Mesenchymal stem cell (in vitro differentiated cells and primary cell): ENCODE measurements around the gene PRAMEF15. TPM values are rescaled to one million over a fixed set of nuclear protein-coding genes. Genes with fewer than 3 reads are reported as not detected.
"Not testable (repeated sequence)": the region's sequence is repeated elsewhere in the genome, so short reads cannot be mapped to it uniquely, and the experiment has no call there.

ENCODE experiments used
- DNase-seq: peaks from one replicate; pipeline ENCODE4 v3.0.0-alpha.2; 2013
- H2AFZ ChIP-seq: one replicate; pipeline ENCODE4 v1.6.1; 2013; ENCODE audit warnings: low read depth, mild to moderate bottlenecking, control low read depth, inconsistent platforms, low read length, moderate library complexity
- H2AK5ac ChIP-seq: 2 replicates; pipeline ENCODE4 v1.6.1; 2013; ENCODE audit warnings: low read length, moderate library complexity, mild to moderate bottlenecking, inconsistent platforms; ENCODE audit not compliant: severe bottlenecking
- H2BK120ac ChIP-seq: one replicate; pipeline ENCODE4 v1.6.1; 2013; ENCODE audit warnings: low read depth, mild to moderate bottlenecking, inconsistent platforms, low read length, moderate library complexity
- H2BK12ac ChIP-seq, 2 experiments: one replicate each; pipeline ENCODE4 v1.6.1; 2013; ENCODE audit warnings: inconsistent platforms in 2 of 2, low read length in 2 of 2, mild to moderate bottlenecking in 2 of 2, moderate library complexity in 2 of 2, control low read depth in 1 of 2
- H2BK15ac ChIP-seq: one replicate; pipeline ENCODE4 v1.6.1; 2013; ENCODE audit warnings: mild to moderate bottlenecking, low read depth, inconsistent platforms; ENCODE audit not compliant: poor library complexity, severe bottlenecking
- H2BK5ac ChIP-seq: 2 replicates; pipeline ENCODE4 v1.6.1; 2013; ENCODE audit warnings: low read depth, mild to moderate bottlenecking, low read length, control low read depth, inconsistent platforms; ENCODE audit not compliant: poor library complexity, severe bottlenecking
- H3K14ac ChIP-seq, 2 experiments: one replicate each; pipeline ENCODE4 v1.6.1; 2013; ENCODE audit warnings: inconsistent platforms in 2 of 2, low read length in 2 of 2, control low read depth in 1 of 2, mild to moderate bottlenecking in 1 of 2, moderate library complexity in 1 of 2
- H3K18ac ChIP-seq, 2 experiments: one replicate each; pipeline ENCODE4 v1.6.1; 2013; ENCODE audit warnings: inconsistent platforms in 2 of 2, low read length in 2 of 2, control low read depth in 1 of 2, low read depth in 1 of 2, mild to moderate bottlenecking in 1 of 2
- H3K23ac ChIP-seq, 2 experiments: one replicate each; pipeline ENCODE4 v1.6.1; 2013; ENCODE audit warnings: inconsistent platforms in 2 of 2, low read length in 2 of 2, mild to moderate bottlenecking in 2 of 2, moderate library complexity in 2 of 2, control low read depth in 1 of 2
- H3K27ac ChIP-seq: 2 replicates; pipeline ENCODE4 v1.5.1; 2013; ENCODE audit warnings: mild to moderate bottlenecking, moderate library complexity, low read length, control low read depth, inconsistent platforms; ENCODE audit not compliant: poor library complexity, severe bottlenecking
- H3K27me3 ChIP-seq, 2 experiments: 2 replicates each; pipeline versions ENCODE4 v1.6.1 to v1.7.0; 2013; ENCODE audit warnings: low read length in 2 of 2, mild to moderate bottlenecking in 2 of 2, moderate library complexity in 2 of 2, control low read depth in 1 of 2, inconsistent platforms in 1 of 2; ENCODE audit not compliant: control insufficient read depth in 1 of 2, insufficient read depth in 1 of 2
- H3K36me3 ChIP-seq, 2 experiments: 2 replicates each; pipeline versions ENCODE4 v1.6.1 to v1.7.0; 2013; ENCODE audit warnings: low read length in 2 of 2, control low read depth in 1 of 2, inconsistent platforms in 1 of 2, low read depth in 1 of 2, mild to moderate bottlenecking in 1 of 2; ENCODE audit not compliant: insufficient read depth in 2 of 2, control insufficient read depth in 1 of 2
- H3K4ac ChIP-seq, 2 experiments: one replicate each; pipeline ENCODE4 v1.6.1; 2013; ENCODE audit warnings: inconsistent platforms in 2 of 2, low read length in 2 of 2, mild to moderate bottlenecking in 2 of 2, moderate library complexity in 2 of 2, control low read depth in 1 of 2, low read depth in 1 of 2
- H3K4me1 ChIP-seq: 2 replicates; pipeline ENCODE4 v1.6.1; 2013; ENCODE audit warnings: low read depth, low read length, control low read depth; ENCODE audit not compliant: control insufficient read depth, insufficient read depth
- H3K4me2 ChIP-seq: 2 replicates; pipeline ENCODE4 v1.6.1; 2013; ENCODE audit warnings: low read length, mild to moderate bottlenecking, inconsistent platforms; ENCODE audit not compliant: poor library complexity, severe bottlenecking
- H3K4me3 ChIP-seq, 2 experiments: 2 replicates each; pipeline versions ENCODE4 v1.5.1 to v1.7.0; 2013; ENCODE audit warnings: low read length in 2 of 2, mild to moderate bottlenecking in 2 of 2, control low read depth in 1 of 2, low read depth in 1 of 2; ENCODE audit not compliant: insufficient read depth in 1 of 2
- H3K79me1 ChIP-seq: replicated peaks from 2 replicates; pipeline ENCODE4 v1.6.1; 2013; ENCODE audit warnings: mild to moderate bottlenecking, control low read depth, low read length, inconsistent platforms; ENCODE audit not compliant: poor library complexity, severe bottlenecking
- H3K9ac ChIP-seq: 2 replicates; pipeline ENCODE4 v1.7.0; 2013; ENCODE audit warnings: mild to moderate bottlenecking, low read length, moderate library complexity
- H3K9me3 ChIP-seq: 2 replicates; pipeline ENCODE4 v1.7.0; 2013; ENCODE audit warnings: mild to moderate bottlenecking, low read length; ENCODE audit not compliant: control insufficient read depth
- H4K8ac ChIP-seq: one replicate; pipeline ENCODE4 v1.6.1; 2013; ENCODE audit warnings: inconsistent platforms, mild to moderate bottlenecking, low read length, moderate library complexity
- H4K91ac ChIP-seq: one replicate; pipeline ENCODE4 v1.6.1; 2013; ENCODE audit warnings: mild to moderate bottlenecking, low read length, inconsistent platforms
- WGBS: methylation state at CpG from one replicate; pipeline ENCODE4 v1.1.7; 2013; ENCODE audit warnings: mixed read lengths; 5-methylcytosine and 5-hydroxymethylcytosine counted together
- polyA plus RNA-seq, 2 experiments: library from polyadenylated mRNA; stranded (reverse); fragments of 200-250 nt; gene quantifications; one replicate each; pipeline ENCODE4 v1.2.3, GENCODE V29; 2013

The PRAMEF15 gene
- polyA plus RNA-seq (2013, experiment 1 of 2) = not detected
- polyA plus RNA-seq (2013, experiment 2 of 2) = not detected

- H2AK5ac ChIP-seq, DNase-seq, H4K91ac ChIP-seq, H2BK5ac ChIP-seq, H3K14ac ChIP-seq, H3K36me3 ChIP-seq, H3K27me3 ChIP-seq, H3K4me1 ChIP-seq, H3K18ac ChIP-seq, H3K9ac ChIP-seq, H3K23ac ChIP-seq, H3K4me3 ChIP-seq, H2AFZ ChIP-seq, H3K4ac ChIP-seq, H3K79me1 ChIP-seq, H4K8ac ChIP-seq, H3K9me3 ChIP-seq, H2BK12ac ChIP-seq, H3K4me2 ChIP-seq, H2BK15ac ChIP-seq, H2BK120ac ChIP-seq, H3K27ac ChIP-seq: not testable (repeated sequence)
- WGBS = no CpG with 5 or more reads among the region's 4 CpGs
Measured at GRCh38 chr1:13315281-13315680, at the start of gene PRAMEF15. Gene PRAMEF15, plus strand, starts transcription at chr1:13315581. Its CDS starts 2,827 bp downstream, at chr1:13318408.

GRCh38 chr1:13277016-13277415 lies 38.4 kb upstream of the PRAMEF15 start:
- not testable (repeated sequence) for H3K79me1 ChIP-seq, H2BK120ac ChIP-seq, H2BK5ac ChIP-seq, H3K9me3 ChIP-seq, H3K27me3 ChIP-seq, H3K36me3 ChIP-seq, H2BK15ac ChIP-seq, H3K23ac ChIP-seq, H4K8ac ChIP-seq, H2AFZ ChIP-seq, H3K4me2 ChIP-seq, H3K9ac ChIP-seq, DNase-seq, H3K27ac ChIP-seq, H3K4me1 ChIP-seq, H3K18ac ChIP-seq, H2AK5ac ChIP-seq, H2BK12ac ChIP-seq, H4K91ac ChIP-seq, H3K14ac ChIP-seq, H3K4me3 ChIP-seq, H3K4ac ChIP-seq
- no CpG with 5 or more reads among the region's 6 CpGs for WGBS

- not testable (repeated sequence) for H3K23ac ChIP-seq, H3K27ac ChIP-seq, H3K36me3 ChIP-seq, H3K18ac ChIP-seq, DNase-seq, H3K4me1 ChIP-seq, H3K79me1 ChIP-seq, H3K4ac ChIP-seq, H2BK5ac ChIP-seq, H2AFZ ChIP-seq, H3K4me3 ChIP-seq, H3K9ac ChIP-seq, H2AK5ac ChIP-seq, H3K27me3 ChIP-seq, H3K9me3 ChIP-seq, H3K14ac ChIP-seq, H2BK12ac ChIP-seq, H4K8ac ChIP-seq, H3K4me2 ChIP-seq, H2BK15ac ChIP-seq, H4K91ac ChIP-seq, H2BK120ac ChIP-seq
- 100% methylated on average over 1 of the region's 3 CpGs for WGBS
Measured at GRCh38 chr1:13279617-13280016, 35.8 kb upstream of the PRAMEF15 start.

- H3K9ac ChIP-seq, H2AK5ac ChIP-seq, H2BK120ac ChIP-seq, H3K4ac ChIP-seq, H3K14ac ChIP-seq, H2BK15ac ChIP-seq, H3K27me3 ChIP-seq, H3K9me3 ChIP-seq, H2BK5ac ChIP-seq, H4K91ac ChIP-seq, H3K36me3 ChIP-seq, H3K4me1 ChIP-seq, H3K4me3 ChIP-seq, H4K8ac ChIP-seq, H2AFZ ChIP-seq, H3K23ac ChIP-seq, H3K27ac ChIP-seq, H3K4me2 ChIP-seq, H3K18ac ChIP-seq, H2BK12ac ChIP-seq, DNase-seq, H3K79me1 ChIP-seq: not testable (repeated sequence)
- no CpG with 5 or more reads among the region's 1 CpG for WGBS
Measured at GRCh38 chr1:13285037-13285436, 30.3 kb upstream of the PRAMEF15 start, which contains the start of gene PRAMEF8. Gene PRAMEF8, minus strand, starts transcription at chr1:13285137. Its CDS starts 1,046 bp downstream, at chr1:13284091.
